Type B pancreatic cell (in vitro differentiated cells): ENCODE measurements around the gene TMSB10. TPM values are rescaled to one million over a fixed set of nuclear protein-coding genes. Genes with fewer than 3 reads are reported as not detected.

Experiments
- DNase-seq: peaks from one replicate; pipeline ENCODE4 v3.0.0; 2021; ENCODE audit warnings: mixed read lengths; ENCODE audit not compliant: unreplicated experiment; ENCODE audit errors: extremely low spot score
- H3K27ac Mint-ChIP-seq: 2 replicates; pipeline ENCODE4 v1.8.0; 2021; ENCODE audit warnings: mild to moderate bottlenecking, mixed read lengths
- H3K27me3 Mint-ChIP-seq: 2 replicates; pipeline ENCODE4 v1.8.0; 2021; ENCODE audit warnings: mixed read lengths
- H3K36me3 Mint-ChIP-seq: 2 replicates; pipeline ENCODE4 v1.8.0; 2021; ENCODE audit warnings: mixed read lengths
- H3K4me1 Mint-ChIP-seq: one replicate; pipeline ENCODE4 v1.8.0; 2021; ENCODE audit warnings: mixed read lengths; ENCODE audit not compliant: unreplicated experiment
- H3K4me3 Mint-ChIP-seq: 2 replicates; pipeline ENCODE4 v1.8.0; 2021; ENCODE audit warnings: mild to moderate bottlenecking, mixed read lengths
- H3K9me3 Mint-ChIP-seq: 2 replicates; pipeline ENCODE4 v1.8.0; 2021; ENCODE audit warnings: mixed read lengths
- CTCF ChIP-seq: fragments of 200-600 bp; sonication (generic); conservative IDR thresholded peaks from 2 replicates; pipeline ENCODE4 v1.5.0; 2021; ENCODE audit warnings: antibody characterized with exemption, mild to moderate bottlenecking
- total RNA-seq: library from RNA; stranded (reverse); gene quantifications from 2 replicates; pipeline ENCODE4 v1.2.1, GENCODE V29; 2021; ENCODE audit warnings: low replicate concordance

The TMSB10 gene
- total RNA-seq, 1 donor from 2014 or later = 1,391 TPM

GRCh38 chr2:84881581-84882413 is 23.7 kb upstream of the TMSB10 start:
- H3K27ac Mint-ChIP-seq = peak overlapping the region; percentile 1
- H3K36me3 Mint-ChIP-seq = no peaks in the 10 kb centered on the region
- peak overlapping the region; percentile 90 for H3K4me3 Mint-ChIP-seq
- DNase-seq = peak; percentile 82
- peaks cover 30% of the 10 kb centered on the region for H3K4me1 Mint-ChIP-seq
- H3K9me3 Mint-ChIP-seq = no peaks in the 10 kb centered on the region
- peak; percentile 85 for TF ChIP-seq CTCF
- H3K27me3 Mint-ChIP-seq = peaks cover 92% of the 10 kb centered on the region

GRCh38 chr2:84882414-84882738 is 23.1 kb upstream of the TMSB10 start:
- TF ChIP-seq CTCF = peak; percentile 5
- H3K4me3 Mint-ChIP-seq = peak overlapping the region; percentile 90
- H3K27me3 Mint-ChIP-seq = peaks cover 90% of the 10 kb centered on the region
- no peaks in the 10 kb centered on the region for H3K9me3 Mint-ChIP-seq
- H3K4me1 Mint-ChIP-seq = peaks cover 30% of the 10 kb centered on the region
- DNase-seq = no peak
- H3K36me3 Mint-ChIP-seq = no peaks in the 10 kb centered on the region
- no peak overlapping the region for H3K27ac Mint-ChIP-seq

- Mint-ChIP-seq H3K4me1 (peaks cover 30% of the 10 kb centered on the region), H3K9me3 (no peaks in the 10 kb centered on the region), H3K4me3 (peak overlapping the region; percentile 90), H3K27me3 (peaks cover 85% of the 10 kb centered on the region), H3K36me3 (no peaks in the 10 kb centered on the region), H3K27ac (no peak overlapping the region)
- no peak for TF ChIP-seq CTCF
- peak; percentile 13 for DNase-seq
Measured at GRCh38 chr2:84882775-84883550, 22.5 kb upstream of the TMSB10 start.

- no peak overlapping the region for H3K4me3 Mint-ChIP-seq
- no peak overlapping the region for H3K27ac Mint-ChIP-seq
- DNase-seq = no peak
- no peak for TF ChIP-seq CTCF
- H3K27me3 Mint-ChIP-seq = peaks cover 70% of the 10 kb centered on the region
- H3K9me3 Mint-ChIP-seq = no peaks in the 10 kb centered on the region
- no peaks in the 10 kb centered on the region for H3K36me3 Mint-ChIP-seq
- H3K4me1 Mint-ChIP-seq = peaks cover 37% of the 10 kb centered on the region
Measured at GRCh38 chr2:84884449-84884848, 21.0 kb upstream of the TMSB10 start.

GRCh38 chr2:84885111-84885510 is 20.3 kb upstream of the TMSB10 start:
- Mint-ChIP-seq H3K27ac (no peak overlapping the region), H3K9me3 (no peaks in the 10 kb centered on the region), H3K27me3 (peaks cover 64% of the 10 kb centered on the region), H3K4me3 (no peak overlapping the region), H3K4me1 (peaks cover 35% of the 10 kb centered on the region), H3K36me3 (no peaks in the 10 kb centered on the region)
- TF ChIP-seq CTCF = no peak
- no peak for DNase-seq
